ENCODE results near the gene DUSP28. TPM values are rescaled to one million over a fixed set of nuclear protein-coding genes. Genes with fewer than 3 reads are reported as not detected.

The DUSP28 gene
- total and polyA plus RNA-seq, 10 of the 15 experiments (the other 5 are each of a cell fraction or from before 2014, with no cell fraction given), result 2.5 to 12.5 (median 6.4) TPM

DNA sequence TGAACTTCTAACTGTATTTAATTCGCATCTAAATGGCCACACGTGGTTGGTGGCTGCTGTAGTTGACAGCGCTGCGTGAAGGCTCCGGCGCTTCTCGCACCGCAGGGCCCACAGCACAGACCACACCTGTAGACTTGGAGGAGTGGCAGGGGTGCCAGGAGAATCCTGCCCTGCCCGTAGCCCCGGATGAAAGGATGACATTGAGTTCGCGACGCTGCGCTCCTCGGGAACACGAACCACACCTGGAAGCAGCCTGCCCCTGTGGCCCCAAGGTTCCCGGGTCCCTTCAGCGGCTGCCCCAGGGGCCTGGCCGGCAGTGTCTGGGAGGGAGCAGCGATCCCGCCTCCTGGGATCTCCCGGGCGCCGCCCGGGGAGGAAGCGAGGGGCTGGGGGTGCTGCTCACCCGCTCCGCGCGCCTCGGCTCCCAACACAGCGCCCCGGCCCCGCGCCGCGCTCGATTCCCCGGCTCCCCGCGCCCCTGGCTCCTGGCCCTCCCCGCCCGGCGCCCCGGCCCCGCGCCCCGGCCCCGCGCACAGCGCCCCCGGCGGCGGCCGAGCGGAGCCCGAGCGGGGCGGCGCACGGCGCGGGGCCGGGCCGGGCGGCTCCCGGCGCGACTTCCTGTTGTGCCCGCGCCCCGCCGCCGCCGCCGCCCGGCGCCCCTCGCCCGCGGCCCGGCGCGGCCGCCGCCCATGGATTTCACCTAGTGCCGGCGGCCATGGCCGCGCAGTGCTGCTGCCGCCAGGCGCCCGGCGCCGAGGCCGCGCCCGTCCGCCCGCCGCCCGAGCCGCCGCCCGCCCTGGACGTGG is 7.9 kb downstream of the DUSP28 start, which contains the start of gene RNPEPL1:
Gene RNPEPL1, plus strand, starts transcription at position 613 of the 806 bp plus-strand sequence. Its CDS starts 103 bp downstream, at position 716.
- SMC1A ChIA-PET (ENCODE audit: uncharacterized antibody, unreplicated experiment), result interaction anchor here (1.0 to 12.1 kb wide), 5 partner anchors 11 to 18 kb away, joined by 3 to 124 read pairs (median 6); partner anchors contain the start of gene CAPN10
- no peak for FAIRE-seq
- in situ Hi-C loops (cut with MboI) (no loop called here), intact Hi-C loops (cut with micrococcal nuclease; ENCODE audit: unreplicated experiment) (loop anchor here (5.0 kb wide), 1 partner anchor 56 kb away; no protein-coding TSS in a partner anchor)
- no peak for DNase-seq (ENCODE audit: low read depth, low spot score)
- CTCF ChIA-PET, result interaction anchor here (0.6 to 7.8 kb wide), 4 partner anchors 12 to 54 kb away, joined by 3 to 196 read pairs (median 14); partner anchors contain the start of gene CAPN10
- Histone ChIP-seq H3K9ac (ENCODE audit: control insufficient read depth, insufficient read depth, low read length) (peak within 1 kb of the TSS; percentile 75), H3K4me2 (ENCODE audit: control insufficient read depth, insufficient read depth) (peak within 1 kb of the TSS; percentile 98), H3K27me3 (replicated peaks in 1 of 2; ENCODE audit: control insufficient read depth in 2 of 2, insufficient read depth in 2 of 2, low read length in 1 of 2) (no peaks in the 10 kb centered on the region), H3K9me3 (replicated peaks; ENCODE audit: control insufficient read depth, insufficient read depth, low read length) (no peaks in the 10 kb centered on the region), H3K79me2 (ENCODE audit: control insufficient read depth, insufficient read depth, low read length) (peaks cover 38% of the 10 kb centered on the region), H4K20me1 (ENCODE audit: control insufficient read depth, insufficient read depth) (no peaks in the 10 kb centered on the region; the same call in 1 of the 2 replicates), H3K27ac (ENCODE audit: control insufficient read depth, insufficient read depth) (peak within 1 kb of the TSS; percentile 68), H2AFZ (ENCODE audit: control insufficient read depth, low read depth, low read length) (peak within 1 kb of the TSS; percentile 51), H3K36me3 (ENCODE audit: control insufficient read depth in 2 of 2, insufficient read depth in 2 of 2, low read length in 1 of 2) (peaks cover 0 to 3% of the 10 kb centered on the region in 2 experiments; a peak in 1 of 4 replicates), H3K4me1 (ENCODE audit: control insufficient read depth, insufficient read depth, low read length) (peaks cover 47% of the 10 kb centered on the region), H3K4me3 (peak within 1 kb of the TSS; percentile 96)
- under 1% methylated on average over 31 of the region's 106 CpGs for WGBS (ENCODE audit: insufficient coverage, insufficient replicate concordance, low lambda C conversion rate, missing lambda C conversion rate)
- POLR2A ChIA-PET, result interaction anchor here (1.5 to 7.8 kb wide), 2 partner anchors 18 kb away, joined by 9 to 233 read pairs; partner anchors contain the start of gene CAPN10
- ATAC-seq, result peak; percentile 6
- RAD21 ChIA-PET (ENCODE audit: unreplicated experiment), result interaction anchor here (1.7 to 11.7 kb wide), 2 partner anchors 16 to 19 kb away, joined by 7 to 206 read pairs; partner anchors contain the start of gene CAPN10
- no TSS peak for BruUV-seq (replicated peaks)
- TF ChIP-seq, protein P1, sequence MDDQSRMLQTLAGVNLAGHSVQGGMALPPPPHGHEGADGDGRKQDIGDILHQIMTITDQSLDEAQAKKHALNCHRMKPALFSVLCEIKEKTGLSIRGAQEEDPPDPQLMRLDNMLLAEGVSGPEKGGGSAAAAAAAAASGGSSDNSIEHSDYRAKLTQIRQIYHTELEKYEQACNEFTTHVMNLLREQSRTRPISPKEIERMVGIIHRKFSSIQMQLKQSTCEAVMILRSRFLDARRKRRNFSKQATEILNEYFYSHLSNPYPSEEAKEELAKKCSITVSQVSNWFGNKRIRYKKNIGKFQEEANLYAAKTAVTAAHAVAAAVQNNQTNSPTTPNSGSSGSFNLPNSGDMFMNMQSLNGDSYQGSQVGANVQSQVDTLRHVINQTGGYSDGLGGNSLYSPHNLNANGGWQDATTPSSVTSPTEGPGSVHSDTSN (IDR thresholded peaks at IDR 0.05; ENCODE audit: insufficient replicate concordance, low read depth, low read length), result no peak
- TF ChIP-seq, protein P2, sequence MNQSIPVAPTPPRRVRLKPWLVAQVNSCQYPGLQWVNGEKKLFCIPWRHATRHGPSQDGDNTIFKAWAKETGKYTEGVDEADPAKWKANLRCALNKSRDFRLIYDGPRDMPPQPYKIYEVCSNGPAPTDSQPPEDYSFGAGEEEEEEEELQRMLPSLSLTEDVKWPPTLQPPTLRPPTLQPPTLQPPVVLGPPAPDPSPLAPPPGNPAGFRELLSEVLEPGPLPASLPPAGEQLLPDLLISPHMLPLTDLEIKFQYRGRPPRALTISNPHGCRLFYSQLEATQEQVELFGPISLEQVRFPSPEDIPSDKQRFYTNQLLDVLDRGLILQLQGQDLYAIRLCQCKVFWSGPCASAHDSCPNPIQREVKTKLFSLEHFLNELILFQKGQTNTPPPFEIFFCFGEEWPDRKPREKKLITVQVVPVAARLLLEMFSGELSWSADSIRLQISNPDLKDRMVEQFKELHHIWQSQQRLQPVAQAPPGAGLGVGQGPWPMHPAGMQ (IDR thresholded peaks at IDR 0.05; ENCODE audit: borderline replicate concordance), result peak; percentile 54
- TF ChIP-seq FOXM1 (IDR thresholded peaks at IDR 0.05; ENCODE audit: low read depth, low read length) (no peak), EGR1 (IDR thresholded peaks at IDR 0.05; ENCODE audit: borderline replicate concordance in 1 of 2, low read depth in 2 of 2, low read length in 2 of 2) (no peak), HDGF (IDR thresholded peaks at IDR 0.05) (0 out of 2 replicates have a peak, but pooled peaks have one; percentile 54), IKZF1 (conservative IDR thresholded peaks at IDR 0.05) (peak; percentile 43; the same call in 1 of the 2 replicates), NR2F1 (conservative IDR thresholded peaks at IDR 0.05) (0 out of 2 replicates have a peak, but pooled peaks have one; percentile 12), BACH1 (IDR thresholded peaks at IDR 0.05; ENCODE audit: borderline replicate concordance) (peak; percentile 46; the same call in 1 of the 2 replicates)
- TF ChIP-seq, protein P3, sequence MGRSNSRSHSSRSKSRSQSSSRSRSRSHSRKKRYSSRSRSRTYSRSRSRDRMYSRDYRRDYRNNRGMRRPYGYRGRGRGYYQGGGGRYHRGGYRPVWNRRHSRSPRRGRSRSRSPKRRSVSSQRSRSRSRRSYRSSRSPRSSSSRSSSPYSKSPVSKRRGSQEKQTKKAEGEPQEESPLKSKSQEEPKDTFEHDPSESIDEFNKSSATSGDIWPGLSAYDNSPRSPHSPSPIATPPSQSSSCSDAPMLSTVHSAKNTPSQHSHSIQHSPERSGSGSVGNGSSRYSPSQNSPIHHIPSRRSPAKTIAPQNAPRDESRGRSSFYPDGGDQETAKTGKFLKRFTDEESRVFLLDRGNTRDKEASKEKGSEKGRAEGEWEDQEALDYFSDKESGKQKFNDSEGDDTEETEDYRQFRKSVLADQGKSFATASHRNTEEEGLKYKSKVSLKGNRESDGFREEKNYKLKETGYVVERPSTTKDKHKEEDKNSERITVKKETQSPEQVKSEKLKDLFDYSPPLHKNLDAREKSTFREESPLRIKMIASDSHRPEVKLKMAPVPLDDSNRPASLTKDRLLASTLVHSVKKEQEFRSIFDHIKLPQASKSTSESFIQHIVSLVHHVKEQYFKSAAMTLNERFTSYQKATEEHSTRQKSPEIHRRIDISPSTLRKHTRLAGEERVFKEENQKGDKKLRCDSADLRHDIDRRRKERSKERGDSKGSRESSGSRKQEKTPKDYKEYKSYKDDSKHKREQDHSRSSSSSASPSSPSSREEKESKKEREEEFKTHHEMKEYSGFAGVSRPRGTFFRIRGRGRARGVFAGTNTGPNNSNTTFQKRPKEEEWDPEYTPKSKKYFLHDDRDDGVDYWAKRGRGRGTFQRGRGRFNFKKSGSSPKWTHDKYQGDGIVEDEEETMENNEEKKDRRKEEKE (IDR thresholded peaks at IDR 0.05), result 0 out of 2 replicates have a peak, but pooled peaks have one; percentile 12
- TF ChIP-seq, protein P4, sequence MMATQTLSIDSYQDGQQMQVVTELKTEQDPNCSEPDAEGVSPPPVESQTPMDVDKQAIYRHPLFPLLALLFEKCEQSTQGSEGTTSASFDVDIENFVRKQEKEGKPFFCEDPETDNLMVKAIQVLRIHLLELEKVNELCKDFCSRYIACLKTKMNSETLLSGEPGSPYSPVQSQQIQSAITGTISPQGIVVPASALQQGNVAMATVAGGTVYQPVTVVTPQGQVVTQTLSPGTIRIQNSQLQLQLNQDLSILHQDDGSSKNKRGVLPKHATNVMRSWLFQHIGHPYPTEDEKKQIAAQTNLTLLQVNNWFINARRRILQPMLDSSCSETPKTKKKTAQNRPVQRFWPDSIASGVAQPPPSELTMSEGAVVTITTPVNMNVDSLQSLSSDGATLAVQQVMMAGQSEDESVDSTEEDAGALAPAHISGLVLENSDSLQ (IDR thresholded peaks at IDR 0.05), result 0 out of 2 replicates have a peak, but pooled peaks have one; percentile 35
- TF ChIP-seq, protein P5, sequence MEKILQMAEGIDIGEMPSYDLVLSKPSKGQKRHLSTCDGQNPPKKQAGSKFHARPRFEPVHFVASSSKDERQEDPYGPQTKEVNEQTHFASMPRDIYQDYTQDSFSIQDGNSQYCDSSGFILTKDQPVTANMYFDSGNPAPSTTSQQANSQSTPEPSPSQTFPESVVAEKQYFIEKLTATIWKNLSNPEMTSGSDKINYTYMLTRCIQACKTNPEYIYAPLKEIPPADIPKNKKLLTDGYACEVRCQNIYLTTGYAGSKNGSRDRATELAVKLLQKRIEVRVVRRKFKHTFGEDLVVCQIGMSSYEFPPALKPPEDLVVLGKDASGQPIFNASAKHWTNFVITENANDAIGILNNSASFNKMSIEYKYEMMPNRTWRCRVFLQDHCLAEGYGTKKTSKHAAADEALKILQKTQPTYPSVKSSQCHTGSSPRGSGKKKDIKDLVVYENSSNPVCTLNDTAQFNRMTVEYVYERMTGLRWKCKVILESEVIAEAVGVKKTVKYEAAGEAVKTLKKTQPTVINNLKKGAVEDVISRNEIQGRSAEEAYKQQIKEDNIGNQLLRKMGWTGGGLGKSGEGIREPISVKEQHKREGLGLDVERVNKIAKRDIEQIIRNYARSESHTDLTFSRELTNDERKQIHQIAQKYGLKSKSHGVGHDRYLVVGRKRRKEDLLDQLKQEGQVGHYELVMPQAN (conservative IDR thresholded peaks at IDR 0.05), result peak; percentile 55; the same call in 1 of the 2 replicates
